ENCODE results near the gene QARS1. TPM values are rescaled to one million over a fixed set of nuclear protein-coding genes. Genes with fewer than 3 reads are reported as not detected.

Gene QARS1
- polyA plus RNA-seq (131 to 177 TPM (median 162 TPM) in 3 replicates), polyA minus RNA-seq (135 to 414 TPM (median 182 TPM) in 3 replicates)
- 138 TPM for polyA plus RNA-seq (2011; ENCODE audit: low read depth)
- polyA plus RNA-seq (2011; cell fraction: cytosol; rRNA removed) = 93.9 and 130 TPM in 2 replicates
- 323 and 380 TPM in 2 replicates for polyA plus RNA-seq (2011; cell fraction: nucleus; rRNA removed)
- polyA plus RNA-seq (2012; ENCODE audit: low replicate concordance) = 145 and 197 TPM in 2 replicates
- 87.5 TPM for polyA minus RNA-seq (2011; cell fraction: cytosol; rRNA and poly(A)+ RNA removed)
- 154 and 187 TPM in 2 replicates for polyA minus RNA-seq (2011; cell fraction: nucleus; rRNA and poly(A)+ RNA removed)

DNA sequence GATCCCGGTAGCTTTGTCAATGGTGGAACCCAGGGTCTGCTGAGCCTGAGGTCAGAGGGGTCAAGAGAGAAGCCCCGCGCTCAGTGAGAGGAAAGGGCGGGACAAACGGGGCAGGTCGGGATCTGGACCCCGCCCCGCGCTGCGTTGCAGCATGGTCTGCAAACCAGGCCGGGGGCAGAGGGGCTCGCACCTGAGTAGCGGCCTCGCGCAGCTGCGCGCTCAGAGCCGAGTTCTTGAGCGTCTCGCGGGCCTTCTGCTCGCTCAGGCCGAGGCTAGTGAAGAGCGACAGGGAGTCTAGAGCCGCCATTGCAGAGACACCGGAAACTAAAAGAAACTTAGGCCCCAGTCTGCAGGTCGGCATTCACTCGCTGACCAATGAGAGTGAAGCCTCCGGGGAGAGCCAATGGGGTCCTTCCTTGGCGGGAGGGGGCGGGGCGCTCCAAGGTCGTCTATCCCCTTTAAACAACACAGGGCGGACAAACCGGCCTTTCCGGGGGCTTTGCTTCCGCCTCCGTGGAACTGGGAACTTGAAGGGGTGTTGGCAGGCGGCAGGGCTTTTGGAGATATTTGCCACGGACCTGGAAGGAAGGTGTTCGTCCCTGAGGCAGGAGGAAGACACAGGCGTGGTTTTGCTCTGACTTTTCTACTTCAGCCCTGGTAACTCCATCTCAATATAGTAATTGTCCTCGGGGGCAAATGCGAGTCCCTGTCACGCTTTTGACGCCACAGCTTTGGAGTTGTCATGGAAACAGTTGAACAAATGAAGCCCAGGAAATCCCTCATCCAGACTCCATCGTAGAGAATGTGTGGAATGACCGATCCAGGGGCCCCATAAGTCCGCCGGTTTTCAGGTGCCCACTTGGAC is at the start of gene QARS1:
Gene QARS1, minus strand, starts transcription at position 331 of the 865 bp plus-strand sequence. Its CDS starts 24 bp downstream, at position 307.
- H3K36me3 ChIP-seq (ENCODE audit: control insufficient read depth in 2 of 2, extremely low read depth in 1 of 2, insufficient read depth in 2 of 2, low read length in 2 of 2) = peaks cover 33 to 37% of the 10 kb centered on the region in 2 experiments
- no peaks in the 10 kb centered on the region for H3K27me3 ChIP-seq (ENCODE audit: control insufficient read depth, extremely low read depth, insufficient read depth, low read length)
- peaks cover 7% of the 10 kb centered on the region for H3K4me1 ChIP-seq (ENCODE audit: control insufficient read depth, extremely low read depth, insufficient read depth, low read length)
- H3K9ac ChIP-seq (ENCODE audit: control insufficient read depth, extremely low read depth, insufficient read depth, low read length) = peak within 1 kb of the TSS; percentile 86
- no peaks in the 10 kb centered on the region for H3K9me3 ChIP-seq (ENCODE audit: control insufficient read depth, low read depth, low read length)
- dilution Hi-C loops (cut with MboI; ENCODE audit: extremely low pct_ligation_motif_present, low sequenced_read_pairs) = no loop called here
- H2AFZ ChIP-seq (ENCODE audit: control insufficient read depth, low read length) = peak within 1 kb of the TSS; percentile 97
- DNase-seq (ENCODE audit: low read depth, low spot score) (peak; percentile 58), FAIRE-seq (peak; percentile 52)
- H3K79me2 ChIP-seq (ENCODE audit: control insufficient read depth, insufficient read depth, low read length) = peaks cover 16% of the 10 kb centered on the region
- TF ChIP-seq CTCF (optimal IDR thresholded peaks at IDR 0.05 in 1 of 3, IDR thresholded peaks at IDR 0.05 in 1 of 3, conservative IDR thresholded peaks at IDR 0.05 in 1 of 3; ENCODE audit: extremely low read depth in 1 of 3, insufficient read depth in 2 of 3, low read length in 3 of 3) (no peak), EZH2 (IDR thresholded peaks at IDR 0.05; ENCODE audit: low read length) (no peak)
- peak within 1 kb of the TSS; percentile 71 for H3K27ac ChIP-seq (ENCODE audit: control insufficient read depth, insufficient read depth, low read length)
- no peaks in the 10 kb centered on the region for H4K20me1 ChIP-seq (ENCODE audit: control insufficient read depth, extremely low read depth, insufficient read depth, low read length)
- no peaks in the 10 kb centered on the region for H3K9me1 ChIP-seq (ENCODE audit: control insufficient read depth, extremely low read depth, insufficient read depth, low read length)
- peak within 1 kb of the TSS; percentile 92 for H3K4me2 ChIP-seq (ENCODE audit: control insufficient read depth, extremely low read depth, insufficient read depth, low read depth, low read length)
- peak within 1 kb of the TSS; percentile 77 to 95 (median 80) for H3K4me3 ChIP-seq (ENCODE audit: control insufficient read depth in 2 of 3, extremely low read depth in 1 of 3, insufficient read depth in 2 of 3, low read depth in 1 of 3, low read length in 3 of 3)

- no peak overlapping the region for H2AFZ ChIP-seq (ENCODE audit: control insufficient read depth, low read length)
- DNase-seq (ENCODE audit: low read depth, low spot score) (no peak), FAIRE-seq (no peak)
- H3K79me2 ChIP-seq (ENCODE audit: control insufficient read depth, insufficient read depth, low read length) = no peaks in the 10 kb centered on the region
- no peaks in the 10 kb centered on the region for H3K27me3 ChIP-seq (ENCODE audit: control insufficient read depth, extremely low read depth, insufficient read depth, low read length)
- no peaks in the 10 kb centered on the region for H3K9me1 ChIP-seq (ENCODE audit: control insufficient read depth, extremely low read depth, insufficient read depth, low read length)
- no peak for TF ChIP-seq CTCF (optimal IDR thresholded peaks at IDR 0.05 in 1 of 3, IDR thresholded peaks at IDR 0.05 in 1 of 3, conservative IDR thresholded peaks at IDR 0.05 in 1 of 3; ENCODE audit: extremely low read depth in 1 of 3, insufficient read depth in 2 of 3, low read length in 3 of 3)
- no peak for TF ChIP-seq EZH2 (IDR thresholded peaks at IDR 0.05; ENCODE audit: low read length)
- H3K4me1 ChIP-seq (ENCODE audit: control insufficient read depth, extremely low read depth, insufficient read depth, low read length) = no peaks in the 10 kb centered on the region
- H3K9ac ChIP-seq (ENCODE audit: control insufficient read depth, extremely low read depth, insufficient read depth, low read length) = no peak overlapping the region
- dilution Hi-C loops (cut with MboI; ENCODE audit: extremely low pct_ligation_motif_present, low sequenced_read_pairs) = no loop called here
- H3K36me3 ChIP-seq (ENCODE audit: control insufficient read depth in 2 of 2, extremely low read depth in 1 of 2, insufficient read depth in 2 of 2, low read length in 2 of 2) = no peaks in the 10 kb centered on the region
- no peaks in the 10 kb centered on the region for H3K9me3 ChIP-seq (ENCODE audit: control insufficient read depth, low read depth, low read length)
- H3K4me3 ChIP-seq (ENCODE audit: control insufficient read depth in 2 of 3, extremely low read depth in 1 of 3, insufficient read depth in 2 of 3, low read depth in 1 of 3, low read length in 3 of 3) = no peak overlapping the region
- H3K27ac ChIP-seq (ENCODE audit: control insufficient read depth, insufficient read depth, low read length) = no peak overlapping the region
- H3K4me2 ChIP-seq (ENCODE audit: control insufficient read depth, extremely low read depth, insufficient read depth, low read depth, low read length) = no peak overlapping the region
- no peaks in the 10 kb centered on the region for H4K20me1 ChIP-seq (ENCODE audit: control insufficient read depth, extremely low read depth, insufficient read depth, low read length)
These were observed 48.9 kb upstream of the QARS1 start for GRCh38 chr3:49153349-49153912.
